Progenitor cell of endocrine pancreas (in vitro differentiated cells): Measurements from ENCODE around the gene LRMDA. TPM values are rescaled to one million over a fixed set of nuclear protein-coding genes. Genes with fewer than 3 reads are reported as not detected.

Experiments used
- DNase-seq: peaks from one replicate; pipeline ENCODE4 v3.0.0; 2021; ENCODE audit warnings: low spot score; ENCODE audit not compliant: unreplicated experiment
- H3K27ac Mint-ChIP-seq: 2 replicates; pipeline ENCODE4 v1.8.0; 2021; ENCODE audit warnings: mild to moderate bottlenecking, moderate library complexity, mixed read lengths
- H3K27me3 Mint-ChIP-seq: 2 replicates; pipeline ENCODE4 v1.8.0; 2021; ENCODE audit warnings: mixed read lengths
- H3K36me3 Mint-ChIP-seq: 2 replicates; pipeline ENCODE4 v1.8.0; 2022; ENCODE audit warnings: mixed read lengths; ENCODE audit not compliant: insufficient read depth
- H3K4me1 Mint-ChIP-seq: 2 replicates; pipeline ENCODE4 v1.8.0; 2021; ENCODE audit warnings: low read depth, mixed read lengths
- H3K4me3 Mint-ChIP-seq: 2 replicates; pipeline ENCODE4 v1.8.0; 2021; ENCODE audit warnings: low read depth, mild to moderate bottlenecking, moderate library complexity, mixed read lengths
- H3K9me3 Mint-ChIP-seq: 2 replicates; pipeline ENCODE4 v1.8.0; 2021; ENCODE audit warnings: low read depth, mixed read lengths
- total RNA-seq: library from RNA; stranded (reverse); gene quantifications from 2 replicates; pipeline ENCODE4 v1.2.1, GENCODE V29; 2021
- TF ChIP-seq, protein P1 (sequence below): fragments of 200-600 bp; sonication (generic); IDR thresholded peaks from one replicate; pipeline ENCODE4 v1.5.0; 2021; ENCODE audit warnings: antibody characterized with exemption, mild to moderate bottlenecking; ENCODE audit not compliant: unreplicated experiment

Gene LRMDA
- total RNA-seq, 1 donor from 2014 or later, result 6.5 TPM

DNA sequence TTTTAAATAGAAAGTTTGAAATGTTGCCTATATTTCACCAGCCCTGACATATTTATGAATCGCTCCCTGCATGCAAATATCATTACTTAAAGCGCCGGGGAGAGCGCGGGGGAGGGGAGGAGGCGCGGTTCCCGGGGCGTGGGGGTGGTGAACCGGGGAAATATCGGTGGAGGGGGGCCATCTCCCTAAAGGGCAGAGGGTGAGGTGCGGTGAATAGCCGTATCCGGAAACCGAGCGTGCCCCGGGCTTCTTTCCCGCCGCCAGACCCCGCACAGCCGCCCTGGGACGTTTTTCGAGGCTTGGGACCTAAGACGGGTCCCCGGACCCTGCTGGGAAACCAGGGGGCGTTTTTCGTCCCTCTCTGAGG lies 22.9 kb upstream of the LRMDA start:
- Mint-ChIP-seq H3K36me3 (peaks cover 2% of the 10 kb centered on the region), H3K4me3 (peak overlapping the region; percentile 88), H3K27ac (peak overlapping the region; percentile 45), H3K27me3 (peaks cover 38% of the 10 kb centered on the region), H3K9me3 (no peaks in the 10 kb centered on the region), H3K4me1 (peaks cover 28% of the 10 kb centered on the region)
- TF ChIP-seq, protein P1, sequence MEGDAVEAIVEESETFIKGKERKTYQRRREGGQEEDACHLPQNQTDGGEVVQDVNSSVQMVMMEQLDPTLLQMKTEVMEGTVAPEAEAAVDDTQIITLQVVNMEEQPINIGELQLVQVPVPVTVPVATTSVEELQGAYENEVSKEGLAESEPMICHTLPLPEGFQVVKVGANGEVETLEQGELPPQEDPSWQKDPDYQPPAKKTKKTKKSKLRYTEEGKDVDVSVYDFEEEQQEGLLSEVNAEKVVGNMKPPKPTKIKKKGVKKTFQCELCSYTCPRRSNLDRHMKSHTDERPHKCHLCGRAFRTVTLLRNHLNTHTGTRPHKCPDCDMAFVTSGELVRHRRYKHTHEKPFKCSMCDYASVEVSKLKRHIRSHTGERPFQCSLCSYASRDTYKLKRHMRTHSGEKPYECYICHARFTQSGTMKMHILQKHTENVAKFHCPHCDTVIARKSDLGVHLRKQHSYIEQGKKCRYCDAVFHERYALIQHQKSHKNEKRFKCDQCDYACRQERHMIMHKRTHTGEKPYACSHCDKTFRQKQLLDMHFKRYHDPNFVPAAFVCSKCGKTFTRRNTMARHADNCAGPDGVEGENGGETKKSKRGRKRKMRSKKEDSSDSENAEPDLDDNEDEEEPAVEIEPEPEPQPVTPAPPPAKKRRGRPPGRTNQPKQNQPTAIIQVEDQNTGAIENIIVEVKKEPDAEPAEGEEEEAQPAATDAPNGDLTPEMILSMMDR, result no peak
- DNase-seq, result no peak

DNA sequence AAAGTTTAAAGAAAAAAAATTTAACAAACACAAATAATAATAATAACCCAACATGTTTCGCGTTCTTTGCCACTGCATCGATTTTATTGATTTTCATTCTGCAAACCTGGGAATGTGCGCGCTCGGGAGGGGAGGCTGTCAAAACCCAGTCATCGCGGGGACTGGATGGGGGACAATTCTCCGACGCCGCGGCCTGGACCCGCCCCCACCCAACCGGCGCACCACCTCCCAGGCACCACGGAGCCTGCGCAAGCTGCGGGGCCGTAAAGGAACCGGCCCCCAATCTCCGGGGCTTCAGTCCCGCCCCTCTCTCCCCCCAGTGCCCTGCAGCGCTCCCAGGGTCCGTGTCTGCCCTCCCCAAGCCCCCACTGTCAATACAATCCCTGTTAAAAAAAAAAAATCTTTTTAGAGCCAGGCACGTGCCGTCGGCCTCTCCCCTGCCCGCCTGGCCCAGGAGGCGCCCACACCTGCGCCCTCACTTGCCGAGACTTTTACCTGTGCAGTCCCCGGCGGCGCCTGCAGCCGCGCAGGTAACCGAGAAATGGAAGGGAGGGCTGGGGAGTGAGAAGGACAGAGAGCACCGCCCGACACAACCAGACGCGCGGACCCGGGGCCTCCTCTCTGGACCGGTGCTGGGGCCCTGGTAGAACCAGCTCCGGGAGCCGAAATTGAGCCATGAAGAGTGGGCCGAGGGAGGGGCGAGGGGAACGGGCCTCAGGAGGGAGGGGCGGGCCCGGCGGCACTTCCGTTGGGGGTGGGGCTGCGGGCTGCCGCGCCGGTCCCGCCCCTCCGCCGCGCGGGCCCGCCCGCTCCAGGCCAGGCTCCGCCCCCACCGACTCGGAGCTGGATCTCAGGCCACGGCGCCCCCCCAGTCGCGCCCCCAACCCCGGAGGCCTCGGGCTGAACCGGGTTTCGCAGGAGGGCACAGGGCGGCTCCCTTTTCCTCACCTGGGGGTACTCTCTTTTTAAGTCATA lies 22.2 kb upstream of the LRMDA start:
- H3K4me3 Mint-ChIP-seq, result peak overlapping the region; percentile 88
- peaks cover 45% of the 10 kb centered on the region for H3K27me3 Mint-ChIP-seq
- peak; percentile 64 for DNase-seq
- peak overlapping the region; percentile 85 for H3K27ac Mint-ChIP-seq
- peaks cover 25% of the 10 kb centered on the region for H3K4me1 Mint-ChIP-seq
- TF ChIP-seq, protein P1, result peak; percentile 27
- peaks cover 2% of the 10 kb centered on the region for H3K36me3 Mint-ChIP-seq
- H3K9me3 Mint-ChIP-seq, result no peaks in the 10 kb centered on the region

DNA sequence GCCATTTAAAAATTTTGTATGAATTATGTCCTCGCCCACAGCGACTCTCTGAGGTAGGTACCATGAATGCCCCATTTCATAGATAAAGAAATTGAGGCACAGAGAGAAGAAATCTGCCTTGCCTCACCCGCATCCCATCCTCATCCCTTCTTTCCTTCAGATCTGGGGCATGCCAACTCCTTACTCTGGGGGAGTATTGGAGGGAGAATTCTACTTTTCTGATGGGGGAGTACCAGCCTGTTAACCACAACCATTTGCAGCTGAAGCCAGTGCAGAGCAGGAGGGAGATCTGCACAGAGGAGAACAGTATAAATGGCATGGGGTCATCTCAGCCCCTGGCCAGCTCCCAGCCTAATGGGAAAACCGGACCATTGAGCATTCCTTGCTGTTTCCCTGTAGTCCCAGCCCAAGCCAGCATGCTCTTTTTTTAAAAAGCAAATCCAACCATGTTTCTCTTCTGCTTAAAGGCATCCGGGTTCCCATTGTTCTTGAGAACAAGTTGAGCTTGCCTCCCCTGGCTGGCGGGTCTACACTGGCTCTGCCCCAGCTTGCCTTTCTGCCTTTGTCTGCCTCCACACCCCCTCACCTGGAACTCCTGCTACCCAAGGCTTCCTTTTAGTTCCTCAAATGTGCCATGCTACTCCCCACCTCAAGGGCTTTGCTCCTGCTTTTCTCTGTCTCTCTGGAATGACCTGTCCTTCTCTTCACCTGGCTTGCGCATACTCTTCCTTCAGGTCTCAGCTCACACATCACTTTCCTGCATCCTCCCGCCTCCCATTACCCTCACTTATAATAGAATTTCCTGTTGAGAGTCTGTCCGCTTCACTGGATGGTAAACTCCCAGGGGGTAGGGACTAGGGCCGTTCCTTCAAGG lies 21.1 kb upstream of the LRMDA start:
- no peak for DNase-seq
- TF ChIP-seq, protein P1, result no peak
- H3K27ac Mint-ChIP-seq, result peak overlapping the region; percentile 68
- peaks cover 25% of the 10 kb centered on the region for H3K4me1 Mint-ChIP-seq
- H3K9me3 Mint-ChIP-seq, result no peaks in the 10 kb centered on the region
- H3K36me3 Mint-ChIP-seq, result peaks cover 2% of the 10 kb centered on the region
- peaks cover 50% of the 10 kb centered on the region for H3K27me3 Mint-ChIP-seq
- H3K4me3 Mint-ChIP-seq, result peak overlapping the region; percentile 76

DNA sequence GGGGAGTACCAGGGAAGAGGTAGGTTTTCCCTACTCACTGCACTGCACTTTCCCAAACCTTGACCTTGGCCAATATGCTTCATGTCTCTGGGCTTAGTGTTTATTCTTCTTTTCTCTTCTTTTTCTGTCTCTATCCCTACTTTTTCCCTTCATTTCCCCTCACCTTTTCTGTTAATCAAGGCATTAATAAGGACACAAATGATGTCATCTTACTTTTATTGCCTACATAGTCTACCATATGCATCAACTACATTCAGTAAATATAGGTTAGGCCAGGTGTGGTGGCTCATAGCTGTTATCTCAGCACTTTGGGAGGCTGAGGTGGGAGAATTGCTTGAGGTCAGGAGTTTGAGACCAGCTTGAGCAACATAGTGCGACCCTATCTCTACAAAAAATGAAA lies 16.9 kb upstream of the LRMDA start:
- no peaks in the 10 kb centered on the region for H3K9me3 Mint-ChIP-seq
- H3K4me3 Mint-ChIP-seq, result no peak overlapping the region
- no peak for DNase-seq
- no peak overlapping the region for H3K27ac Mint-ChIP-seq
- H3K4me1 Mint-ChIP-seq, result peaks cover 8% of the 10 kb centered on the region
- peaks cover 2% of the 10 kb centered on the region for H3K36me3 Mint-ChIP-seq
- TF ChIP-seq, protein P1, result no peak
- H3K27me3 Mint-ChIP-seq, result peaks cover 61% of the 10 kb centered on the region

DNA sequence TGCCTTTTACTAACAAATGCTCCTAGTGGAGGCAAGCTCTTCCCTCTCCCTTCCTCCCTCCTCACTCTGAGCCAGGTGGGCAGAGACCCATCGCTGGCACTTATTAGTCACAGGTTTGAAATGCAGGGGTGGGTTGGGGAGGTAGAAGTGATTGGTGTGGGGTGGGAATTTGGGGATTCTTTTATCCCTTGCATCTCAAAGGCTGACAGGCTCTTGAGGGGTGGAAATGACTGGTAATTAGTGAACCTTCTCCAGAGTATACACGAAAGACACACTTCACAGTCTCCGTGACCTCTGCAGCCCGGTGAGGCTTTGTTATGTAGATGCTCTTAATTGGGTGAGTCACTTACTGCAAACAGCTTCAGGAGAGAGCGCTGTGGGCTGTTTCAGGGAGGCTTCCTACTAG lies 13.9 kb upstream of the LRMDA start:
- peaks cover 48% of the 10 kb centered on the region for H3K27me3 Mint-ChIP-seq
- TF ChIP-seq, protein P1, result no peak
- no peaks in the 10 kb centered on the region for H3K9me3 Mint-ChIP-seq
- H3K27ac Mint-ChIP-seq, result no peak overlapping the region
- no peak overlapping the region for H3K4me3 Mint-ChIP-seq
- no peaks in the 10 kb centered on the region for H3K36me3 Mint-ChIP-seq
- no peak for DNase-seq
- H3K4me1 Mint-ChIP-seq, result peaks cover 1% of the 10 kb centered on the region
